ENCODE data around the gene DNAI2.
"Not testable (repeated sequence)": the region's sequence is repeated elsewhere in the genome, so short reads cannot be mapped to it uniquely, and the experiment has no call there.

Gene DNAI2

DNA sequence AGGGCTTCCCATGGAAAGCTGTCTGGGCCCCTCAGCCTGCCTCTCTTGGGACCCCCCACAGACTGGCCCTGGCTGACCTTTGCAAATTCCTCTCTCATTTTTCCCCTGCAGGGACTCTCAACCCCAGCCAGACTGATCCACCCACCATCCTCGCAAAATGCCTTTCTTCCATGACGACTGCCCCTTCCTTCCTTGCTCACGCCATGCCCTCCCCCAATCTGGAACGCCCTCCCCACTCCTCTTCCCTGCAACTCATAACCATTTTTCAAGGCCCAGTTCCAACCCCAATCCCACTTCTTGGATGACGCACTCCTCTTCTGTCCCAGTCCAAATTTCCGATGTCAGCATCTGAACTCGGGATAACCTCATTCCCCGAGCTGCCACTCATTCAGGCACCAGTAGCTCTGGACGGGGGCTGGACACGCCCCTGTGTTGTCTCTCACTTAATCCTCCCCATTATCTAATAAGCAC lies 1.3 kb upstream of the DNAI2 start:
- DNase-seq, result no peak

DNA sequence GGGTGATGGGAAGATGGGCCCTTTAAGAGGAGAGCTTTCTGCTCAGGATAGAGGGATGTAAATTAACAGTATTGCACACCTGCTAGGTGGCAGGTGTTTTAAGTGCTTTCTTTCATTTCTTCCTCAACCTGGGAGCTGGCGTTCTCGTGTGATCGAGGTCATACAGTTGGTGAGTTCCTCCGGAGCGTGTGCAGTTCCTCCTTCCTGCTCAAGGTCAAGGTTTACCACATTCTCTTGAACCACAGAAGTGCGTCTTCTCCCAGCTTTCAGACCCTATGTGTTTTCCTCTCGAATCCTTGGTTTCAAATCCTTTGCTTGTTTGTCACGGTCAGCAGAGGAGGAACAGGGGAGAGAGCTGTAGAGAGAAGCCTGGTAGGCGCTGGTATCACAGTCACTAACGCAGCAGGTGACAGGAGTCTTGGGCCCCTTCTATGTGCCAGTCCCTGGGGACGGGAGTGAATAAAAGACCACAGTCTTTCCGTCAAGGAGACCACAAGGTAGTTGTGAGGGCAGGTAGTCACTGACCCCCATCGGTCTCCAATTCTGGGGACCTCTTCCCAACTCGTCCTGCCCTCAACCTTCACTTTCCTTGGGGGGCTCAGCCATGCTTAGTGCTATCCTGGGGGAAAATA lies 791 bp downstream of the DNAI2 start:
- no peak for DNase-seq

DNA sequence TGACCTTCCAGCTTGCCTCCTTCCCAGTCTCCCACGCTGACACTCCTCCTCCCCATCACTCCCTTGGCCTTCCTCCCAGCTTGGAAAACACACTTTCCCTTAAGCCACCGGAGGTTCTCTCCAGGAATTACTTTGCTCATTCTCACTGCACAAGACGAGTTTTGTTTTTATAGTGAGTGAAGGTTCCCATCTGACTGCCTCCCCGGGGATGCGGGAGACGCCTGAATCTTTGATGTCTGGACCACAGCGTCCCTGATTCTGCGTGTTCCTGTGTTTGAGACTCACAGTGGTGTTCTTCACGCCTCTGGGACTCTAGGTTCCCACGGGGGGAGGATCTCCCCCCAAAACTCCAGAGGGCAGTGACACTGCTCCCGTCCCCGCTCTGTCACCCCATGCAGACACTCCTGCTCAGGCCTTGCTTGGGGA lies 2.0 kb downstream of the DNAI2 start:
- peak in 38 of 58 donors; percentile 13 to 81 (median 56) for DNase-seq

DNA sequence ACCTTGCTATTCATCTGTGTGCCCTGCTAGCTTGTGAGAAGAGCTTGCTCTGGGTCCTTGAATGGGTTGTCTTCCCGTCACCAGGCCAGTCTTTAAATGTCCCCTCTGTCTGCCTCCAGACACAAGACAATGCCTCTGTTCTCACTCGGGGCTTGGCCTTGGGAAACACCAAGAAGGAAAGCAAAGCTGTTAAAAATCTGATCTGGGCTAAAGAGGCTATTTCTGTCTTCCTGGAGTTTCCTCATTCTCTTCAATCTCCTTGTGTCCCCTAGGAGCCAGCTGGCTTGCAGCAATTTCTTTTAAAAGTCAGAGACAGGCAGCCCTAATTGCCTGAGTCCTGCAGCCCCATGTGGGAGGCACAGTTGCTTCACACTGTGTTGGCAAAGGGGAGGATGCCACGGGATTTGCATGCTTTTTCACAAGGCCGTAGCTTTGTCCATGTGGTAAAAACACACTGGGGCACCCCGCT lies 2.5 kb downstream of the DNAI2 start:
- peak in 50 of 58 donors; percentile 13 to 88 (median 64) for DNase-seq

DNA sequence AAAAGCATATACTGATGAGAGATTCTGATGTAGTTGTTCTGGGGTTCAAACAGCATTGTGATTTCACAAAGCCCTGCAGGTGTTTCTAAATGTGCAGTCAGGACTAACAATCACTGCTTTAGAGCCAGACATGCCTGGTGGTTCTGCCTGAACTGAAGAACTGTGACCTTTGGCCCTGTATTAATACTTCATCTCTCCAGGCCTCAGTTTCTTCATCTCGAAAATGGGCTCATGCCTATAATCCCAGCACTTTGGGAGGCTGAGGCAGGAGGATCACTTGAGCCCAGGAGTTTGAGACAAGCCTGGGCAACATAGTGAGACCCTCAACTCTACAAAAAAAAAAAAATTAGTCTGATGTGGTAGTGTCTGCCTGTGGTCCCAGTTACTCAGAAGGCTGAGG lies 3.9 kb downstream of the DNAI2 start:
- DNase-seq, result no peak

DNA sequence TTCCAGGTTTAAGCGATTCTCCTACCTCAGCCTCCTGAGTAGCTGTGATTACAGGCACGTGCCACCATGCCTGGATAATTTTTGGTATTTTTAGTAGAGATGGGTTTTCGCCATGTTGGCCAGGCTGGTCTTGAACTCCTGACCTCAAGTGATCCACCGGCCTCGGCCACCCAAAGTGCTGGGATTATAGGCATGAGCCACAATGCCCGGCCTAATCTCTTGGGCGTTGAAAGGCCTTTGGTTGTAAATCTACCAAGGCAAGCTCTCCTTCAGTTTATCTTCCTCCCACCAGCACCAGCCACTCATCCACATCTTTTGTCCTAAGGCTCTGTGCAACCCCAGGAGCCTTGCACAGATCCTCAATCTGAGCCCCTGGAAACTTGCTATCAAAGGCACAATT lies 5.6 kb downstream of the DNAI2 start:
- not testable (repeated sequence) for DNase-seq

DNA sequence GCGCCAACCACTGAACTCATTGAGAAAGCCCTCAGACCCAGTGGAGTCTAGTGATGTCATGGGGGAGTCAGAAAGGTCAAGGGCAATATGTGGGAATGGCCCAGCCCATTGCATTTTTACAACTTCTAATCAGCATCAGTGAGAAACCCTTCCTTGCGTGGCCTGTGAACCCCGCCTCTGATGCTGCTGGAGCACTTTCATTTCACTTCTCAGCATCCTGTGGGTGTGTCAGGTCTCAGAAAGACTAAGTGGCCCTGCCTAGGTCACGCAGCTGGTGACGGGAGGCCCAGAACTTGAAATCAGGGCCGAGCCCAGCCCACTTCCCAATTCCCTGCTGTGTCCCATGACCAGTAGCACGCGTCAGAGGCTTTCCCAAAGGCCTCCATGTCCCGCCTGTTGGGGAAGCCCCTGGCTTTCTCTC lies 6.1 kb downstream of the DNAI2 start:
- no peak for DNase-seq

DNA sequence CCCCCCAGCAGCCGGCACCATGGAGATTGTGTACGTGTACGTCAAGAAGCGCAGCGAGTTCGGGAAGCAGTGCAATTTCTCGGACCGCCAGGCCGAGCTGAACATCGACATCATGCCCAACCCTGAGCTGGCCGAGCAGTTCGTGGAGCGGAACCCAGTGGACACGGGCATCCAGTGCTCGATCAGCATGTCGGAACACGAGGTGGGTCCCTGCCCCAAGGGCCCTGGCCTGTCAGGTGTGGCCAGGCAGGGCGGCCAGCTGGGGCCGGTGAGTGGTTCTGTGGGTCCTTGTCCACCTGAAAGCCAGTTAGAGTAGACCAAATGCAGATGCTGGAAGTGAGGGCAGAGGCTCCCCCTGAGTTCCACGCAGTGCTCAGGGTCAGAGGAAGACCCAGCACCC lies 7.8 kb downstream of the DNAI2 start:
- no peak for DNase-seq

DNA sequence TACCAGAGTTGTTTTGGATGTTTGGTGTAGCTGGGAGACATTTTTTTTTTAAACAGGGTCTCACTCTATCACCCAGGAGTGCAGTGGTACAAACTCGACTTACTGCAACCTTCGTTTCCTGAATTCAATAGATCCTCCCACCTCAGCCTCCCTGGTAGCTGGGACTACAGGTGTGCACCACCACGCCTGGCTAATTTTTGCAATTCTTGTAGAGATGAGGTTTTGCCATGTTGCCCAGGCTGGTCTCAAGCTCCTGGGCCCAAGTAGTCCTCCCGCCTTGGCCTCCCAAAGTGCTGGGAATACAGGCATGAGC lies 8.2 kb downstream of the DNAI2 start:
- not testable (repeated sequence) for DNase-seq

DNA sequence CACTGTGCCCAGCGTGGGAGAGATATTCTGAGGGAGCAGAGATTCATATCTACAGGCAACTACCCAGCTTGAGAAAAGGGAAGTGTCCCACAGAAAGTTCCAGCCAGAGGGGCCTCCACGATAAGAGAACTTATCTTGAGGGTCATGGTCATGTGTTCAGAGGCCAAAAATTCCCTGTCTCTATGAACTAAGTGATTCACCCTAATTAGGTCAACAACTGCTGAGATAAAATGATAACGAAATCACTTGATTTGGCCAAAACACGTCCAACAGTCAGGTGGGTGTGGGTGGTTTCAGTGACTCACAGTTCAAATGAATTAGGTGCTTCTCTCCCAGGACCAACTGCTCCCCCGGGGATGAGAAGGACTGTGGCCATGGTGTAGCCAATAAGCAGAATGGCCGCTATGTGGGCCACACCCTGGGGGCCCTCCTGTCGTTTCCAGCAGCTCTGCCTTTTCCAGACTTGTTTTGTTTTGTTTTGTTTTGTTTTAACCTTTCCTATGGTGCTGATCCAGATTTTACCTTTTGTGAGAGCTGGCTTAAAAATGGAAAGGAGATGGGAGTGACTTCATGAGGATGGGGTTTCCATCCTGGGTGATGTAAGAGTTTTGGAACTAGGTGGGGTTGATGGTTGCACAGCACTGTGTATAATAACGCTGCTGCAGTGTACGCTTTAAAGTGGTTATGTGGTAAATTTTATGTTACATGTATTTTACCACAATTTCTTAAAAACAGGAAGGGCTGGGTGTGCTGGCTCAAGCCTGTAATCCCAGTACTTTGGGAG lies 8.7 kb downstream of the DNAI2 start:
- DNase-seq, result no peak

DNA sequence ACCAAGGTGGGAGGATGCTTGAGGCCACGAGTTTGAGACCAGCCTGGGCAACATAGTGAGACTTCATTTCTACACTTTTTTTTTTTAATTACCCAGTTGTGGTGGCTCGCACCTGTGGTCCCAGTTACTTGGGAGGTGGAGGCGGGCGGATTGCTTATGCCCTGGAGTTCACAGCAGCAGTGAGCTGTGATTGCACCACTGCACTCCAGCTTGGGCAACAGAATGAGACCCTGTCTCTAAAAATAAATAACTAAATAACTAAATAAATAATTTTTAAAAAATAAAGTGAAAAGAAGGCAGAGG lies 9.3 kb downstream of the DNAI2 start:
- no peak for DNase-seq

DNA sequence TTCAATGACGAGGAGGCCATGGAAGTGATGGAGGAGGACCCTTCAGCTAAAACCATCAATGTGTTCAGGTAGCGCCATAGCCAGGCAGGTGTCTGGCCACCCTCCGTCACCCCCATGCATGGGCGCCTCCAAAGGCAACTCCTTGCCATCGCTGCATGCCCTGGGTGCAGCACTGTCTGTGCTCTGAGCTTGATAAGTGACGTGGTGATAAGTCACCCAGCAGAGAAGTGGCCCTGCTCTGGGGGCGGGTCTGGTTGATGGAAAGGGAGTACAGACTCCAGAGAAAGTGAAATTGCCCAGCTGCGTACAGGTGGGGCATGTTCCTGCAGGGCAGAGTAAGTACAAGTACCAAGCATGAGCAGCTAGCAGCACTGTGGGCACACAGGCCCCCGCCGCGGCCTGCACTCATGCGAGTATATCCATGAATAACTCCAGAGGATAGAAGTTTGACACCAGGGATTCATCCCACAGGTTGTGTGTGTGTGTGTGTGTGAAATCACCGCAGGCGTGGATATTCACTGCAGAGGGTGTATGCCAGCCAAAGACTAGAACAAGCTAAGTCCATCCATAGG lies 13.1 kb downstream of the DNAI2 start:
- DNase-seq, result no peak

DNA sequence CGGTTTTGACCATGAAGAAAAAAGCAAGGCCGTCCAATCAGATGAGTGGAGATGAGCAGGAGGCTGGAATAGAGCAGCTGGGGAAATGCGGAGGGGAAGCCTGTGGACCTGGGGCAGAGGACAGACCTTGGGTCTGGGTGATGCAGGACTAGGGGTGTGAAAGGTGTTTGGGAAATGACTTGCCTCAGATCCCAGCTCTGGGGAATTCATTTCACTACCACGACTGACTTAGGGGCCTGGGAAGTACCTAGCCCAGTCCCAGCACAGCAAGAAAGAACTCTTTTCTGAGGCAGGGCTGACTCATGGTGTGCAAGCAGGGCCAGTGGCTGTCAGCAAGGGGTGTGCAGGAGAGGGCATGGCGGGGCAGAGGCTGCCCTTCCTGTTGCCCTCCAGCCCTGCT lies 14.8 kb downstream of the DNAI2 start:
- DNase-seq, result no peak

DNA sequence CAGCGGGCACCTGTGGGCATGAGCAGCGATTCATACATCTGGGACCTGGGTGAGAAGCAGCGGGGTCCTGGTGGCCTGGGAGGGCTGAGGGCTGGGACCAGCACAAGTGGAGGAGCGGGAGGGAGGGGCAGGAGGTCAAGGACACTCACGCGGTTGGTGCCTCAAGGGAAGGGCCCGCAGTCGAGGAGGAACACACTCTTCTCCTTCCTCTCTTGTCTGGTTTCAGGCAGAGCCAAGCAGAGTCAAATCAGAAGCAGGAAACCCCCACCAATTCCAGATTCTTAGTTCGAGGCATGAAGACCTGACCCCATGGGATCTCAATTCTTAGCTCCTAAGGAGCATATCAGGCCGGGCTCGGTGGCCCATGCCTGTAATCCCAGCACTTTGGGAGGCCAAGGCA lies 15.7 kb downstream of the DNAI2 start:
- DNase-seq, result no peak

DNA sequence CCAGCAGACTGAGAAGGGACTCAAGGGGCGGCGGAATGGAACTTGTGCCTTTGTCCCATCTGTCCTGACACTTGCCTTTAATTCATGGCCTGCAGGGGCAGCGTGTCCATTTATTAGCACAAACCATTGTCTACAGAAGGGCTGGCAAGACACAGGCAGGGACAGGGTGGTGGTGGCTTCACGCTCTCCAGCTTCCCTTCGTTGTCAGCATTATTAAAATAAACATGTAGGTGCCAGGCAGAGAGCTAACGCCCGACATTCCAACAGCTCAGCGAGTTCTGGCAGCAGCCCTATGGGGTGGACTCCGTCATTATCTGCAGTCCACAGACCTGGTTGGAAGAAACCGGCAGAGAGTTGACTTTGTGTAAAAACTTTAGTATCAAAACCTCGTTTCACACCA lies 16.3 kb downstream of the DNAI2 start:
- no peak for DNase-seq

DNA sequence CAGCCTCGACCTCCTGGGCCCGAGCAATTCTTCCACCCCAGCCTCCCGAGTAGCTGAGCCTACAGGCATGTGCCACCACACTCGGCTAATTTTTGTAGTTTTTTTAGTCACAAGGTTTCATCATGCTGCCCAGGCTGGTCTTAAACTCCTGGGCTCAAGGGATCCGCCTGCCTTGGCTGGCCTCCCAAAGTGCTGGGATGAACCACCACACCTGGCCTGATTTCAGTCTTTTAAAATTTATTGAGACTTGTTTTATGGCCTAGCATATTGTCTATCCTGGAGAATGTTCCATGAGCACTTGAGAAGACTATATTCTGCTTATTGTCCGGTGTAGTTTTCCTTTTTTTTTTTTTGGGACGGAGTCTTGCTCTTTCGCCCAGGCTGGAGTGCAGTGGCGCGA lies 18.5 kb downstream of the DNAI2 start:
- DNase-seq, result no peak

DNA sequence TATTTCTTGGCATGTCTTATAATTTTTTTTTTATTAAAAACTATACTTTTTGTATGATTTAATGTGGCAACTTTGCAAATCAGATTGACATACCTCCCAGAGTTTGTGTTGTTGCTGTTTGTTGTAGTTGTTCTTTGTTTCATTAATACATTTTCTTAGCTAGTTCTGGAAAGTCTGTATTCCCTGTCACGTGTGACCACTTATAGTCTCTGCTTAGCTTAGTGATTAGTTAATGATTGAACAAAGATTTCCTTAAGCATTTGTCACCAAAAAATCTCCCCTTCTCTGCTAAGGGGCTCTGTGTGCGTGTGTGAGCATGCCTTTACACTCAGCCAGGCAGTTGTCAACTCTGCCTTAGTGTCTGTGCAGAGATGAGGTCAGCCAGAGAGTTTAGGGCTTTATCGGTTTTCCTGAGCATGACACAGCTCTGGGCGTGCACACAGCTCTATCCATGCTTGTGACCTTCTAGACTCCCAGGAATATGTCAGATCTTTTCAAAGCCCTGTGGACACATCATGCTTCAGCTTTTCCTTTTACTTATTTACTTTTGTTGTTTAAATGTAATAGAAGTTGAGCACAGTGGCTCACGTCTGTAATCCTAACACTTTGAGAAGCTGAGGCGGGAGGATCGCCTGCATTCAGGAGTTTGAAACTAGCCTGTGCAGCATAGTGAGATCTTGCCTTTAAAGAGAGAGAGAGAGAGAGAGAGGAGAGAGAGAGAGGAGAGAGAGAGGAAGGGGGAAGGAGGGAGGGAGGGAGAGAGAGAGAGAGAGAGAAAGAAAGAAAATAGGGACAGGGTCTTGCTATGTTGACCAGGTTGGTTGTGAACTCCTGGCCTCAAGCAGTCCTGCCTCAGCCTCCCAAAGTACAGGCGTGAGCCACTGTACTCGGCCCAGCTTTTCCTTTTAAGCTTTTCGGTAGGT lies 21.9 kb downstream of the DNAI2 start:
- no peak for DNase-seq

DNA sequence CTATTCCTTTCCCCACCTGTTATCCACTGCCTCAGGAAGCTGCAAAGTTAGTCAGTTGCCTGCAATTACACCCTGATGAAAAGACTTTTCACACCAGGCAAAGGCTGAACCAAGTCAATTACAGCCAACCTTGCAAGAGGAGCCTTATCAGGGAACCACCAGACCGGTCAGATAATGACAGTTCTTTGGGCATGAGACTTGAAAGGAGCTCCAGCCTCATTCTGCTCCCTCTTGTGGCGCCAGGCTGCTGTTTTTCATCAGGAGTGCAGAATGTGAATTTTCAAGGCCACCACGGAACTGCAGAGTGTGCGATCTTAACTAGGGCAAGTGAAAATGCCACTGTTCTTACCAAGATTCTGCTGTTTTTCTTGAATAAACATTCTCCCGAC lies 22.5 kb downstream of the DNAI2 start:
- peak in 51 of 58 donors; percentile 16 to 85 (median 60) for DNase-seq

DNA sequence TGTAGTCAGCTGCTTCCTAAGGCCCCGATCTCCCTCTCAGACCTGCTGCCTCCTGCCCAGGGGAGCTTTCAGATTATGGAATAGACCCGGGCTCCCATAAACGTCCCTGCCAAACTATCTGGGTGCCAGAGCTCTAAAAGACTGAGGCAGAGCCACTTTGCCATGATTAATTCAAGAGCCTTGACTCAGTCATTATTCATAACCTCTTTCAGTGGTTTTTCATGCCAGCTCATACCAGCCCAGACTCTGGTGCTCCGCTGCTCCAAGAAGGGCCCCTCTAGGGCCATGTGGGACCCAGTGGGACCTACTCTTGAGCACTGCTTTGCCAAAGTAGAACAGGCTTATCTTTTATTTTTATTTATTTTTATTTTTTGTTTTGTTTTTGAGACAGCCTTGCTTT lies 23.9 kb downstream of the DNAI2 start:
- peak in 1 of 58 donors; percentile 24 for DNase-seq

DNA sequence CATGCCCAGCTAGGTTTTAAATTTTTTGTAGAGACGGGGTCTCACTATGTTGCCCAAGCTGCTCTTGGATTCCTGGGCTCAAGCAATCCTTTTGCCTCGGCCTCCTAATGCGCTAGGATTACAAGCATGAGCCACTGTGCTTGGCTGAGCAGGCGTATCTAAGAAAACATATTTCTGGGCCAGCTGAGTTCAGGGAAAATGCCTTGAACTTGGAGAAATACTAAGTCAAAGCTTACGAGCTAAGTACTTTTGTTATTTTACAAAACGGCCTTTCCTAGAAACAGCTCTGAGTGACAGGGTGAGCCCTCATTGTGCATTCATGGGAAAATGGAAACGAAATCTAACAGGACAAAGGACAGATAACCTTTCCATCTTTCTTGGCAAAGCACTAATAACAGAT lies 24.7 kb downstream of the DNAI2 start:
- no peak for DNase-seq

DNA sequence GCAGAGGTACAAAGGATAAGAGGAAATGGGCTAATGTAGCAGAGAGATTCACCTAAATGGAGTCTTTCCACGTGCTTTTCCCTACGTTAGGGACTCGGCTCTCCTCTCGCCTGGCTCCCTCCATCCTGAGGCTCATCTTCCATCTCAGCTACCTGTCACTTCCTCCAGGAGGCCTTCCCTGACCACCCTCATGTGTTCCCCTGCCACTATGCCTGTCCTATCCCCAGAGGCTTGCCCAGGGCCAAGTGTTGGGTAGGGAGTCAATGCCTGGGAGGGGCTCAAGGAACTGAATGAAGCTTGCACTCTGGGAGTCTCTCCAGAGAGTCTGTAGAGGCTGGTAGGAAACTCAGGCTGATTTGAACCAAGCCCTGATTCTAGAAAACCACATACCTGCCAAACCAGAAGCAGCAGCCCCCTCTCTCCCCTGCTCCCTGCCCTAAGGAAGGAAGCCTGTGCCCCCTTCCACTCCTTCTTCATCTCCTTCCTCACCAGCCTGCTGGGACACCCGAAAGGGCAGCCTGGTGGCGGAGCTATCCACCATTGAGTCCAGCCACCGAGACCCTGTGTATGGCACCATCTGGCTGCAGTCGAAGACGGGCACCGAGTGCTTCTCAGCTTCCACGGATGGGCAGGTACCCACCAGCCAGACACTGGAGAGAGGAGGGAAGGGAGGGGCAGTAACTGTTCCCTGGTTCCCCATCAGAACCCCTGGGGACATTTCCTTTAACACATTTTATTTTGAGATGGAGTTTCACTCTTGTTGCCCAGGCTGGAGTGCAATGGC lies 25.4 kb downstream of the DNAI2 start:
- DNase-seq, result peak in 1 of 58 donors; percentile 14
